IMR-90 (cell line): ENCODE results near the gene ETS1. TPM values are rescaled to one million over a fixed set of nuclear protein-coding genes. Genes with fewer than 3 reads are reported as not detected.

Source experiments
- ATAC-seq: fragments of 200-7000 bp; cut with Tn5 transposase; 2 replicates; pipeline ENCODE4 v1.9.1; 2020; ENCODE audit warnings: low read depth, mild to moderate bottlenecking, moderate library complexity
- BruUV-seq: library from RNA; stranded (reverse); fragments of 400-500 nt; replicated peaks from 2 replicates; lab custom pipeline; 2021; lab: Mats Ljungman, UMichigan
- CTCF ChIA-PET: fragments of 300-600 bp; formaldehyde crosslinking; extraction: SDS; loops from one replicate; lab custom pipeline; 2021; ENCODE audit warnings: antibody characterized with exemption; lab: Yijun Ruan, JAX
- POLR2A ChIA-PET: fragments of 300-600 bp; sonication (Branson Sonifier 250); formaldehyde crosslinking; loops from one replicate; lab custom pipeline; 2022; ENCODE audit warnings: antibody characterized with exemption; ENCODE audit not compliant: unreplicated experiment; lab: Charles Lee
- DNase-seq: peaks from one replicate; pipeline ENCODE4 v3.0.0; 2013
- H2AFZ ChIP-seq: replicated peaks from 2 replicates; pipeline ENCODE3; 2013; ENCODE audit warnings: low read length, mild to moderate bottlenecking; ENCODE audit not compliant: poor library complexity
- H2AK5ac ChIP-seq: 2 replicates; pipeline ENCODE4 v1.6.1; 2013; ENCODE audit warnings: low read depth, low read length, inconsistent platforms
- H2AK9ac ChIP-seq: replicated peaks from 2 replicates; pipeline ENCODE3; 2013; ENCODE audit warnings: mild to moderate bottlenecking, low read depth, low read length, moderate library complexity; ENCODE audit not compliant: poor library complexity
- H2BK120ac ChIP-seq: 2 replicates; pipeline ENCODE4 v1.6.1; 2013; ENCODE audit warnings: low read depth, low read length, inconsistent platforms
- H2BK15ac ChIP-seq: 3 replicates; pipeline ENCODE4 v1.6.1; 2013; ENCODE audit warnings: low read depth, low read length, inconsistent platforms
- H2BK20ac ChIP-seq: 2 replicates; pipeline ENCODE4 v1.6.1; 2013; ENCODE audit warnings: low read depth, mild to moderate bottlenecking, inconsistent platforms, low read length, moderate library complexity
- H2BK5ac ChIP-seq: 2 replicates; pipeline ENCODE4 v1.6.1; 2013; ENCODE audit warnings: mild to moderate bottlenecking, low read depth, low read length, inconsistent platforms; ENCODE audit not compliant: poor library complexity, severe bottlenecking
- H3K14ac ChIP-seq: replicated peaks from 2 replicates; pipeline ENCODE4 v1.6.1; 2013; ENCODE audit warnings: low read depth, low read length, inconsistent platforms
- H3K18ac ChIP-seq: 2 replicates; pipeline ENCODE4 v1.6.1; 2013; ENCODE audit warnings: low read depth, low read length, control low read depth
- H3K23ac ChIP-seq: 2 replicates; pipeline ENCODE4 v1.6.1; 2013; ENCODE audit warnings: low read depth, low read length, inconsistent platforms
- H3K27ac ChIP-seq: 2 replicates; pipeline ENCODE4 v1.5.1; 2013; ENCODE audit warnings: mild to moderate bottlenecking, control low read depth, low read length; ENCODE audit not compliant: insufficient read depth
- H3K27me3 ChIP-seq: 2 replicates; pipeline ENCODE4 v1.6.1; 2013; ENCODE audit warnings: low read length; ENCODE audit not compliant: control insufficient read depth, insufficient read depth
- H3K36me3 ChIP-seq: 2 replicates; pipeline ENCODE4 v1.6.1; 2013; ENCODE audit warnings: low read length, mixed read lengths; ENCODE audit not compliant: control insufficient read depth, insufficient read depth
- H3K4ac ChIP-seq: 2 replicates; pipeline ENCODE4 v1.6.1; 2013; ENCODE audit warnings: low read depth, low read length, inconsistent platforms
- H3K4me1 ChIP-seq: 2 replicates; pipeline ENCODE4 v1.6.1; 2013; ENCODE audit warnings: low read length, mixed read lengths; ENCODE audit not compliant: control insufficient read depth, insufficient read depth
- H3K4me2 ChIP-seq: 2 replicates; pipeline ENCODE4 v1.6.1; 2013; ENCODE audit warnings: low read depth, mild to moderate bottlenecking, control low read depth, low read length, moderate library complexity
- H3K4me3 ChIP-seq: 2 replicates; pipeline ENCODE4 v1.5.1; 2013; ENCODE audit warnings: low read depth, mild to moderate bottlenecking, control low read depth, low read length, moderate library complexity; ENCODE audit not compliant: insufficient read depth
- H3K56ac ChIP-seq: 2 replicates; pipeline ENCODE4 v1.6.1; 2013; ENCODE audit warnings: low read length, inconsistent platforms; ENCODE audit not compliant: insufficient read depth; ENCODE audit errors: extremely low read depth
- H3K79me1 ChIP-seq, 2 experiments: 2 replicates each; pipeline ENCODE4 v1.6.1; 2013; ENCODE audit warnings: low read length in 2 of 2, inconsistent platforms in 1 of 2, low read depth in 1 of 2
- H3K9ac ChIP-seq: 2 replicates; pipeline ENCODE4 v1.6.1; 2013; ENCODE audit warnings: low read depth, low read length, control low read depth
- H3K9me1 ChIP-seq: 2 replicates; pipeline ENCODE4 v1.6.1; 2013; ENCODE audit warnings: low read length, inconsistent platforms; ENCODE audit not compliant: insufficient read depth
- H3K9me3 ChIP-seq: 2 replicates; pipeline ENCODE4 v1.6.1; 2013; ENCODE audit warnings: low read length; ENCODE audit not compliant: control insufficient read depth, insufficient read depth
- H4K20me1 ChIP-seq: 2 replicates; pipeline ENCODE4 v1.6.1; 2013; ENCODE audit warnings: low read length, inconsistent platforms; ENCODE audit not compliant: insufficient read depth
- H4K5ac ChIP-seq: 2 replicates; pipeline ENCODE4 v1.6.1; 2013; ENCODE audit warnings: mild to moderate bottlenecking, low read depth, low read length, control low read depth
- H4K8ac ChIP-seq, 2 experiments: 2 replicates each; pipeline ENCODE4 v1.6.1; 2013; ENCODE audit warnings: low read depth in 2 of 2, low read length in 2 of 2, control low read depth in 1 of 2, inconsistent platforms in 1 of 2
- H4K91ac ChIP-seq: 2 replicates; pipeline ENCODE4 v1.6.1; 2013; ENCODE audit warnings: low read depth, low read length, inconsistent platforms; ENCODE audit not compliant: insufficient read depth
- POLR2A ChIP-seq: IDR thresholded peaks from 2 replicates; pipeline ENCODE4 v1.6.1; 2012; ENCODE audit warnings: mild to moderate bottlenecking, low read depth, low read length
- RFX5 ChIP-seq: IDR thresholded peaks from 2 replicates; pipeline ENCODE4 v1.8.0; 2012; ENCODE audit warnings: low read depth, mild to moderate bottlenecking, low read length, moderate library complexity
- WGBS, 2 experiments: methylation state at CpG; one replicate each; pipeline versions ENCODE4 v1.1.5 to v1.1.7; 2013; ENCODE audit warnings: missing lambda C conversion rate in 2 of 2; ENCODE audit not compliant: insufficient read length in 1 of 2; ENCODE audit errors: extremely low coverage in 2 of 2; 5-methylcytosine and 5-hydroxymethylcytosine counted together
- dilution Hi-C: fragments of 300-500 bp; cut with HindIII; formaldehyde crosslinking; loops from one replicate; pipeline ENCODE4 v1.14.3; 2018; ENCODE audit warnings: low sequenced_read_pairs; ENCODE audit not compliant: unreplicated experiment
- in situ Hi-C: fragments of 300-500 bp; cut with MboI; formaldehyde crosslinking; loops from 3 replicates; pipeline ENCODE4 v1.14.3; 2019; ENCODE audit warnings: low sequenced_read_pairs, inconsistent platforms, mixed read lengths
- intact Hi-C: fragments of 100-400 bp; cut with micrococcal nuclease; formaldehyde crosslinking; loops from 2 replicates; pipeline ENCODE4 v1.10.0; 2022
- polyA plus RNA-seq, 3 experiments: library from polyadenylated mRNA; depleted of rRNA; stranded (reverse); fragments of >200 nt; gene quantifications; 2 replicates each; pipeline ENCODE4 v1.2.3, GENCODE V29; 2012; ENCODE audit warnings: low replicate concordance in 1 of 3
- total RNA-seq: library from RNA; depleted of rRNA; stranded (reverse); fragments of >200 nt; gene quantifications from 2 replicates; pipeline ENCODE4 v1.2.3, GENCODE V29; 2012

The ETS1 gene
- total and polyA plus RNA-seq, 2 of the 4 experiments (the other 2 are of a cell fraction): 41.2 to 56.3 TPM

GRCh38 chr11:128519338-128519737 lies 68.0 kb downstream of the ETS1 start:
- H3K27ac ChIP-seq: peak overlapping the region; percentile 34
- peak overlapping the region; percentile 30; the same call in 1 of the 2 replicates for H2AK5ac ChIP-seq
- peaks cover 16% of the 10 kb centered on the region for H3K9me1 ChIP-seq
- peak overlapping the region; percentile 99 for H3K4me2 ChIP-seq
- H3K9me3 ChIP-seq: no peaks in the 10 kb centered on the region
- no peak overlapping the region; the same call in 1 of the 2 replicates for H4K91ac ChIP-seq
- peaks cover 35% of the 10 kb centered on the region for H3K4me1 ChIP-seq
- H3K4ac ChIP-seq: no peak overlapping the region; the same call in 1 of the 2 replicates
- no peaks in the 10 kb centered on the region; the same call in 1 of the 2 replicates for H3K36me3 ChIP-seq
- BruUV-seq: no TSS peak
- H4K8ac ChIP-seq: 0 out of 4 replicates have a peak overlapping the region, but pooled peaks of 1 of the 2 experiments have one; percentile 1
- WGBS, 2 experiments: no CpG with 5 or more reads among the region's 4 CpGs
- peak overlapping the region; percentile 55 for H2BK5ac ChIP-seq
- CTCF ChIA-PET: interaction anchor here (0.8 to 2.7 kb wide), 7 partner anchors 10 to 347 kb away, joined by 3 to 12 read pairs (median 3); no protein-coding TSS in a partner anchor
- no peak overlapping the region for H2AFZ ChIP-seq
- H3K9ac ChIP-seq: peak overlapping the region; percentile 68
- H2BK20ac ChIP-seq: no peak overlapping the region
- in situ Hi-C loops (loop anchor here (25.0 kb wide), 1 partner anchor 482 kb away; no protein-coding TSS in a partner anchor), dilution Hi-C loops (no loop called here), intact Hi-C loops (loop anchor here (5.0 kb wide), 1 partner anchor 112 kb away; no protein-coding TSS in a partner anchor)
- TF ChIP-seq POLR2A: peak; percentile 60
- no peak for TF ChIP-seq RFX5
- H3K18ac ChIP-seq: peak overlapping the region; percentile 13; the same call in 1 of the 2 replicates
- peaks cover 0 to 31% of the 10 kb centered on the region in 2 experiments; a peak in 2 of 4 replicates for H3K79me1 ChIP-seq
- POLR2A ChIA-PET: interaction anchor here (0.5 kb wide), 1 partner anchor 77 kb away, joined by 3 read pairs; no protein-coding TSS in a partner anchor
- H3K56ac ChIP-seq: 0 out of 2 replicates have a peak overlapping the region, but pooled peaks have one; percentile 45
- H2BK120ac ChIP-seq: no peak overlapping the region
- H2AK9ac ChIP-seq: no peak overlapping the region
- H3K4me3 ChIP-seq: peak overlapping the region; percentile 43; the same call in 1 of the 2 replicates
- H2BK15ac ChIP-seq: no peak overlapping the region
- H3K27me3 ChIP-seq: no peaks in the 10 kb centered on the region
- H3K14ac ChIP-seq: peak overlapping the region; percentile 47
- DNase-seq: no peak
- no peak for ATAC-seq
- H4K5ac ChIP-seq: no peak overlapping the region
- peak overlapping the region; percentile 73; the same call in 1 of the 2 replicates for H3K23ac ChIP-seq
- H4K20me1 ChIP-seq: peaks cover 58% of the 10 kb centered on the region
